Lower leg skin (tissue), 4 donors: ENCODE data around the gene CALML3. TPM values are rescaled to one million over a fixed set of nuclear protein-coding genes. Genes with fewer than 3 reads are reported as not detected.

Experiments
- DNase-seq, 2 donors: peaks; one replicate each; pipeline ENCODE4 v3.0.0-alpha.2; 2019; ENCODE audit warnings: low spot score in 2 of 2
- H3K4me3 ChIP-seq: fragments of 200-600 bp; sonication (generic); 2 replicates; pipeline ENCODE4 v1.5.1; 2017; ENCODE audit warnings: mild to moderate bottlenecking, low read depth; ENCODE audit not compliant: poor library complexity, severe bottlenecking
- CTCF ChIP-seq, 3 donors: fragments of 450-650 bp; IDR thresholded peaks; one replicate each; pipeline ENCODE4 v1.5.1; 2016; ENCODE audit warnings: antibody characterized with exemption in 3 of 3, mild to moderate bottlenecking in 3 of 3, moderate library complexity in 2 of 3
- POLR2A ChIP-seq, 2 donors: fragments of 450-650 bp; IDR thresholded peaks; one replicate each; pipeline ENCODE4 v1.6.1; 2016 to 2017; ENCODE audit warnings: antibody characterized with exemption in 2 of 2, mild to moderate bottlenecking in 1 of 2, moderate library complexity in 1 of 2
- WGBS, 2 donors: methylation state at CpG; one replicate each; pipeline ENCODE4 v1.1.5; 2018; 5-methylcytosine and 5-hydroxymethylcytosine counted together
- intact Hi-C: fragments of 100-400 bp; cut with DNase I; formaldehyde crosslinking; loops from one replicate; pipeline ENCODE4 v1.15.0; 2023; ENCODE audit warnings: low total_unique reads
- total RNA-seq, 4 donors: library from RNA; depleted of rRNA; stranded (reverse); fragments of >200 nt; gene quantifications; one replicate each; pipeline ENCODE4 v1.1.0, GENCODE V29; 2016

CALML3 gene
- total RNA-seq, 4 donors from 2014 or later: 43.4 to 181 (median 90.7) TPM

DNA sequence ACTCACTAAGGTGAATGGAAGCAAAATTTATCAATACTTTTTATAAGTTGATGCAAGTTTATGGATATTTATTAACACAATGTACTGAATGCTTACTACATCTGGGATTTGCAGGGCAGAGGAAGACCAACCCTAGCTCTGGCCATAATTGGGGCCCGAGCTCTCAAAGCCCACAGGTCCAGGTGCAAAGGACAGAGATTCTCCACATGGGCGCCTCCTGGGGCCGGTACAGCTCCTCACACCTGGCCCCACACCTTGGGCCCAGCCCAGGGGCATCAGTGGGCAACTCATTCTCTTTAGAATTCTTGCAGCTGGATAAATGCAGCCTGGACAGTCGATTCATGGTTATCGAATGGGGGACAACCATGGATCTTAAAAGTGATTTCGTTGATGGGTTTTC lies 47.1 kb downstream of the CALML3 start:
- no peak overlapping the region for H3K4me3 ChIP-seq
- intact Hi-C loops: no loop called here
- no peak for DNase-seq
- TF ChIP-seq CTCF (IDR thresholded peaks at IDR 0.05): no peak
- no peak for TF ChIP-seq POLR2A (IDR thresholded peaks at IDR 0.05)
- WGBS, 2 donors: 94% methylated on average over 6 of the region's 6 CpGs

- no peak for TF ChIP-seq POLR2A (IDR thresholded peaks at IDR 0.05)
- TF ChIP-seq CTCF (IDR thresholded peaks at IDR 0.05): no peak
- no peak overlapping the region for H3K4me3 ChIP-seq
- intact Hi-C loops: no loop called here
- DNase-seq: no peak
- 92 to 93% methylated on average over 10 of the region's 10 CpGs for WGBS, 2 donors
Measured at GRCh38 chr10:5573319-5573950, 48.7 kb downstream of the CALML3 start.

DNA sequence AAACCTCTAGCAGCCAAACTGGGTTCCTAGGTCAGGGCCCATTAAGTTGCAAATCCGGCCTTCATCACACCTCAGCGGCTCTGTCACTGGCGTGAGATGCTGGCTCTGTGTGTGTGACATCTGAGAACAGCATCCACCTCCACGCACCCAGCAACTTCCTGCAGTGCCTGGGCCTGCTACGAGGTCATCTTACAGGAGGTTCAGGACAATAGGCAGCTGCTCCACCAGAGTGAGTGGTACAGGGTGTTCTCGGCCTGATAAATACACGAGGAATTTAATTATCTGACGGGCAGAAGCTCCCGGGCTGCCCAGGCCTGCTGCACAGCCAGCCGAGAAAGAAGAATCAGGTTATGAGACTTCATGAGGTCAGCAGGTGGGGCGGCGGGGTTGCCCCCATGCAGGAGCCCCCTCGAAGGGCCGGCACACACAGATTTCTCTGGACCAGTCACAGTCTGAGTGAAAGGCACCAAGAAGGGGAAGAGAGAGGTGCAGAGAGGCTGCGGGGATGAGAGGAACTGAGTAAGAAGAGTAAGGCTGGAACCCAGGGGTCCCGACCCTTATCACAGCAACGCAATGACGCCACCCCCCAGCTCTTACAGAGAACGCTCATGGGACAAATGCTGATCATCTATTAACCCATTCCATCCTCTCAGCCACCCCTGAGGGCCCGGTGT lies 49.3 kb downstream of the CALML3 start:
- WGBS, 2 donors: 85 to 87% methylated on average over 20 of the region's 20 CpGs
- DNase-seq: no peak
- TF ChIP-seq POLR2A (IDR thresholded peaks at IDR 0.05) (no peak), CTCF (IDR thresholded peaks at IDR 0.05) (no peak)
- intact Hi-C loops: no loop called here
- H3K4me3 ChIP-seq: no peak overlapping the region

DNA sequence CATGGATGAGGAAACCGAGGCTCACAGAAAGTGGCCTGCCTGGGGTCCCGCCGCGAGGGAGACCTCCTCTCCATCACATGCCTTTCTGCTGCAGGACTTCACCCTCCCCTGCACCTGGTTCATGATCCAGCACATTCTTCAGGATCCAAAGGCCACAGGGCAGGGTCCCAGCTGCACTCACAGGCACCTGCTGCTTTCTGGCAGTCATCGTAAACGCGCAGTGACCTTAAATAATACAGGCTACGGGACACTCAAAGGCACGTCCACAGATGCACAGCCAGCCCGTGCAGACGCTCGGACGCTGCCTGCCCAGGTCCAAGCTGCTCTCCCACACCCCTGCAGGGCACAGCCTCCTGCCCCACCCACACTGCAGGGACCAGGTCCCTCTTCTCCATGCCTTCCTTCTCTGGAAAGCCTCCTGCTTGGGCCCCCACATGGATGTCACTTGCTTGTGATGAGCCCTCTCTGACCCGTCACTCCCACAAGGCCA lies 49.9 kb downstream of the CALML3 start:
- H3K4me3 ChIP-seq: no peak overlapping the region
- 76 to 90% methylated on average over 14 of the region's 14 CpGs for WGBS, 2 donors
- TF ChIP-seq POLR2A (IDR thresholded peaks at IDR 0.05) (no peak), CTCF (IDR thresholded peaks at IDR 0.05) (no peak)
- intact Hi-C loops: no loop called here
- DNase-seq: no peak

GRCh38 chr10:5575144-5575481 lies 50.4 kb downstream of the CALML3 start:
- H3K4me3 ChIP-seq: no peak overlapping the region
- no peak for DNase-seq
- 59 to 81% methylated on average over 9 of the region's 9 CpGs for WGBS, 2 donors
- intact Hi-C loops: no loop called here
- TF ChIP-seq POLR2A (IDR thresholded peaks at IDR 0.05): no peak
- no peak for TF ChIP-seq CTCF (IDR thresholded peaks at IDR 0.05)
